AG09319 (cell line): ENCODE results near the gene XYLT1.

Experiments
- DNase-seq: peaks from one replicate; pipeline ENCODE4 v3.0.0-alpha.2; 2010; ENCODE audit warnings: low read depth; ENCODE audit errors: extremely low read depth
- CTCF ChIP-seq: IDR thresholded peaks from 2 replicates; pipeline ENCODE4 v1.5.1; 2011; ENCODE audit warnings: low read depth, mild to moderate bottlenecking, inconsistent platforms, low read length, moderate library complexity

The XYLT1 gene

DNA sequence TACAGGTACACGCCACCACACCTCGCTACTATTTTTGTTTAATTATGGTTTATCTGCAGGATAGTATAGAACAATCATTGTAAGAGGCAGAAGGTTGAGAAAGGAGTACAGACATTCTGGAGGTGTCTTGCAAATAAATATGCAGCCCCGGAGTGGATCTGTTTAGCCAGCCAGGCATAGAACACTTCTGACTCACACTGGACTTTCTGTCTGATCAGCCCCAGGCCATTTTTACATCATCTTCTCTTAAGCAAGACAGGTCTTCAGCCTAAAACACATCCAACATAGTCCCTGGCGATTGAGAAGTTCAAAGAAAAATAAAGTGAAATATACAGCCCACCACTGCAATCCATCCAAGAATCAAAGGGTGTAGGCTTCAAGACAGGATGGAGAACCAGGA lies 81.4 kb downstream of the XYLT1 start:
- DNase-seq = peak; percentile 66
- no peak for TF ChIP-seq CTCF

DNA sequence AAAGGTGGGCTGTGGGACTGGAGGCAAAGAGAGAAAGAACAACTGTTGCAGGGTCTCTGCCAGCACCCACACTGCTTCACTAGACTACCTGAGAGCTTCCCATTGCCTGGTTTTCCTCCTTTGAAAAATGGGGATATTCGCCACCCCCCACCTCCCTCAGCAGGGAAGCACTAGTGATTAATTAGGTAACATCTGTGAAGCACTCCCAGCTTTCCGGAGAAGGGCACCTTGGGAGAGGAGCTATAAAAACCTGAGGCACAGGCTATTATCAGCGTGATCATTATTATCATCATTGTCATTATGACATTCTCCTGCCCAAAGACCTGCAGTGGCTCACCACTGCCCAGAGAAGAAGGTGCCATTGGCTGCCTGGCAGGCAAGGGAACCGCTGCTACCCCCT lies 83.5 kb downstream of the XYLT1 start:
- no peak for TF ChIP-seq CTCF

GRCh38 chr16:17386229-17386628 lies 84.5 kb downstream of the XYLT1 start:
- DNase-seq = no peak
- TF ChIP-seq CTCF = no peak

More for the DNA sequence above, 83.5 kb downstream of the XYLT1 start:
- DNase-seq = no peak

DNA sequence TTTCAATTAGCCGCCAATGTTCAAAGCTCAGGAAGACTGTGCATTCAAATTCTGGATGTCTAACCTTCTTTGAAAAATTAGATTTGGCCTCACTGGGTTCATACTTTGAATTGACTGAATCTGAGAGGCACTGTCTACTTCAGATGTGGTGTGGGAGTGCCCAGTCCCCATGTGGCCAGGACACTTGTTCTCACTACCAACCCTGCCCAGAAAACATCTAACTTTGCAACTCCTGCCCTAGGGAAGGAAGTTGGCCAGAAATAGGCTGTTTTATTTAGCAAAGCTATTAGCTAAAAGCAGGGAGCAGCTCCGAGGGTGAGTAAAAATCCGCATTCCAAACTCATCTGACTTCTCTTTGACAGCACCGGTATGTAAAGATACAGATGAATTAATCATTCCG lies 86.3 kb downstream of the XYLT1 start:
- TF ChIP-seq CTCF = no peak
- no peak for DNase-seq

GRCh38 chr16:17382949-17383863 lies 87.6 kb downstream of the XYLT1 start:
- no peak for TF ChIP-seq CTCF
- no peak for DNase-seq

- no peak for DNase-seq
- no peak for TF ChIP-seq CTCF
Observed at GRCh38 chr16:17382514-17382913, 88.2 kb downstream of the XYLT1 start.

GRCh38 chr16:17381784-17382183 lies 89.0 kb downstream of the XYLT1 start:
- TF ChIP-seq CTCF = no peak
- no peak for DNase-seq
